Gastrocnemius medialis (tissue), 4 donors: ENCODE measurements around the gene ADAM22.

Source experiments
- CTCF ChIP-seq, 5 experiments: fragments of 450-650 bp in 3 of 5; fragments of 200-600 bp in 2 of 5; sonication (generic) in 2 of 5; IDR thresholded peaks in 4 of 5; conservative IDR thresholded peaks in 1 of 5; 1 replicate in 4 of 5; 2 replicates in 1 of 5; pipeline ENCODE4 v1.5.1; 2016 to 2019; ENCODE audit warnings: antibody characterized with exemption in 5 of 5, mild to moderate bottlenecking in 3 of 5, moderate library complexity in 3 of 5
- POLR2A ChIP-seq, 2 donors: fragments of 450-650 bp; IDR thresholded peaks; one replicate each; pipeline ENCODE4 v1.6.1; 2017; ENCODE audit warnings: antibody characterized with exemption in 2 of 2, mild to moderate bottlenecking in 2 of 2, moderate library complexity in 2 of 2

GRCh38 chr7:88117325-88117724 is 183.3 kb downstream of the ADAM22 start:
- TF ChIP-seq POLR2A (IDR thresholded peaks at IDR 0.05) (no peak), CTCF (IDR thresholded peaks at IDR 0.05 in 4 of 5, conservative IDR thresholded peaks at IDR 0.05 in 1 of 5) (no peak)
